GM15510 (cell line): ENCODE measurements around the gene PTPRO.

Experiments used
- POLR2A ChIP-seq: IDR thresholded peaks from 3 replicates; pipeline ENCODE4 v1.6.1; 2011; ENCODE audit warnings: borderline replicate concordance; ENCODE audit not compliant: insufficient read length; ENCODE audit errors: extremely low read depth

PTPRO gene

GRCh38 chr12:15544589-15544988 lies 222.3 kb downstream of the PTPRO start:
- no peak for TF ChIP-seq POLR2A

- no peak for TF ChIP-seq POLR2A
Measured at GRCh38 chr12:15545334-15545733, 223.0 kb downstream of the PTPRO start.

GRCh38 chr12:15546102-15546701 lies 223.9 kb downstream of the PTPRO start:
- no peak for TF ChIP-seq POLR2A

GRCh38 chr12:15547063-15547462 lies 224.8 kb downstream of the PTPRO start:
- TF ChIP-seq POLR2A = no peak

GRCh38 chr12:15547691-15548090 lies 225.4 kb downstream of the PTPRO start:
- no peak for TF ChIP-seq POLR2A

- TF ChIP-seq POLR2A = no peak
Measured at GRCh38 chr12:15550793-15551192, 228.5 kb downstream of the PTPRO start.

GRCh38 chr12:15555446-15555845 lies 233.1 kb downstream of the PTPRO start:
- no peak for TF ChIP-seq POLR2A

- TF ChIP-seq POLR2A = no peak
Measured at GRCh38 chr12:15556411-15557102, 234.2 kb downstream of the PTPRO start.

GRCh38 chr12:15558915-15559528 lies 236.7 kb downstream of the PTPRO start:
- no peak for TF ChIP-seq POLR2A

- TF ChIP-seq POLR2A = no peak
Measured at GRCh38 chr12:15561396-15561795, 239.1 kb downstream of the PTPRO start.

GRCh38 chr12:15562263-15562662 lies 240.0 kb downstream of the PTPRO start:
- TF ChIP-seq POLR2A = no peak

- TF ChIP-seq POLR2A = no peak
Measured at GRCh38 chr12:15563663-15564062, 241.4 kb downstream of the PTPRO start.

- no peak for TF ChIP-seq POLR2A
Measured at GRCh38 chr12:15574353-15574752, 252.0 kb downstream of the PTPRO start.

GRCh38 chr12:15575671-15576541 lies 253.6 kb downstream of the PTPRO start:
- no peak for TF ChIP-seq POLR2A

- no peak for TF ChIP-seq POLR2A
Measured at GRCh38 chr12:15580431-15580830, 258.1 kb downstream of the PTPRO start.

- no peak for TF ChIP-seq POLR2A
Measured at GRCh38 chr12:15581006-15581405, 258.7 kb downstream of the PTPRO start.

GRCh38 chr12:15583804-15584203 lies 261.5 kb downstream of the PTPRO start:
- no peak for TF ChIP-seq POLR2A
